ENCODE measurements around the gene ZNF264.

Gene ZNF264

DNA sequence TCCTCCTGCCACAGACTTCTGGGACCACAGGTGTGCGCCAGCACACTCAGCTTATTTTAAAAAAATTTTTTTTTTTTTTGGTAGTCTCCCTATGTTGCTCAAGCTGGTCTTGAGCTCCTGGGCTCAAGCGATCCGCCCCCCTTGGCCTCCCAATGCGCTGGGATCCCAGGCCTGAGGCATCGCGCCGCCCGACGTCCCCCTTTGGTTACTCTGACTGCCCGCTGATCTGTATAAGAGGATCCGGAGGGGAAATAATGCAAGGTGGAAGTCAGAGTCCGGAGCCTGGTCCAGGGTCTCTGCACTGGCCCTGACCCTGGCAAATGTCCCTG is 48.6 kb downstream of the ZNF264 start:
- Histone ChIP-seq H3K27me3 (replicated peaks; ENCODE audit: control insufficient read depth, insufficient read depth, low read length) (no peaks in the 10 kb centered on the region), H3K36me3 (ENCODE audit: control insufficient read depth, insufficient read depth, low read length) (peaks cover 5% of the 10 kb centered on the region), H3K4me3 (replicated peaks; ENCODE audit: low read depth, low read length) (peak overlapping the region; percentile 88)
- DNase-seq (ENCODE audit: extremely low read depth, insufficient read length): no peak
- TF ChIP-seq CTCF (IDR thresholded peaks at IDR 0.05; ENCODE audit: insufficient read depth, low read length, poor library complexity, severe bottlenecking): no peak

- H3K27me3 ChIP-seq (replicated peaks; ENCODE audit: control insufficient read depth, insufficient read depth, low read length): no peaks in the 10 kb centered on the region
- DNase-seq (ENCODE audit: extremely low read depth, insufficient read length): peak; percentile 94
- peaks cover 9% of the 10 kb centered on the region for H3K36me3 ChIP-seq (ENCODE audit: control insufficient read depth, insufficient read depth, low read length)
- H3K4me3 ChIP-seq (replicated peaks; ENCODE audit: low read depth, low read length): peak within 1 kb of the TSS; percentile 88
- TF ChIP-seq CTCF (IDR thresholded peaks at IDR 0.05; ENCODE audit: insufficient read depth, low read length, poor library complexity, severe bottlenecking): peak; percentile 5
Observed at GRCh38 chr19:57240311-57241090, 49.2 kb downstream of the ZNF264 start, which contains the start of gene ZNF805. ZNF805 (plus strand) TSS chr19:57240632; CDS start chr19:57240892, 260 bp downstream.

DNA sequence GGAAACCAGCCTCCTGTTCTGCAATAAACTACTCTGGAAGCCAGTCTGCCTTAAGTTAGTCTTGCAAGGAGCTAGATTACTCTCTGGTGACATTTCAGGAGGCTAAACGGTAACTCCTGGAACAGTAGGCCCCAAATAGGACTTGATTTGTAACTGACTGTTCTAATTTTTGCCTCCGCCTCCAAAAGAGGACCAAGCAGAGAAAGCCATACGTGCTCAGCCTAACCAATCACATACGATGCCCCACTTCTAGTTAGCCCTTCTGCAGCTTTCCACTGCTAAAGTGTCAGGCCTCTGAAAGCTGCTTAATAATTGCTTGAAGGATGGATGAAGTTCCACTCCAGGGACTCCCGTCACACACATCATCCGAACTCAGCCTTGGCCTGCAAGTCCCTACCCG is 49.9 kb downstream of the ZNF264 start:
- Histone ChIP-seq H3K27me3 (replicated peaks; ENCODE audit: control insufficient read depth, insufficient read depth, low read length) (no peaks in the 10 kb centered on the region), H3K4me3 (replicated peaks; ENCODE audit: low read depth, low read length) (peak overlapping the region; percentile 88), H3K36me3 (ENCODE audit: control insufficient read depth, insufficient read depth, low read length) (peaks cover 10% of the 10 kb centered on the region)
- no peak for DNase-seq (ENCODE audit: extremely low read depth, insufficient read length)
- no peak for TF ChIP-seq CTCF (IDR thresholded peaks at IDR 0.05; ENCODE audit: insufficient read depth, low read length, poor library complexity, severe bottlenecking)

DNA sequence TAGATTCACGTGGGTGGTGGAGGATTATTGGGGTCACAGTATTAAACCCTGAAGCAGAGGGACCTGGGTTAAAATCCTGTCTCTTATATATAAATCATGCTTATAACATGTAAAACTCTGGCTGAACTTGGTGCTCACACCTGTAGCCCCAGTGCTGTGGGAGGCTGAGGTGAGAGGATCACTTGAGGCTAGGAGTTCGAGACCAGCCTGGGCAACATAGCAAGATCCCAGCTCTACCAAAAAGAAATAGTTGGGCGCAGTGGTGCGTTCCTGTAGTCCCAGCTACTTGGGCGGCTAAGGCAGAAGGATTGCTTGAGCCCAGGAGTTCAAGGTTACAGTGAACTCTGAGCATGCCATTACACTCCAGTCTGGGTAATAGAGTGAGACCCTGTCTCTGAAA is 51.5 kb downstream of the ZNF264 start:
- TF ChIP-seq CTCF (IDR thresholded peaks at IDR 0.05; ENCODE audit: insufficient read depth, low read length, poor library complexity, severe bottlenecking): no peak

DNA sequence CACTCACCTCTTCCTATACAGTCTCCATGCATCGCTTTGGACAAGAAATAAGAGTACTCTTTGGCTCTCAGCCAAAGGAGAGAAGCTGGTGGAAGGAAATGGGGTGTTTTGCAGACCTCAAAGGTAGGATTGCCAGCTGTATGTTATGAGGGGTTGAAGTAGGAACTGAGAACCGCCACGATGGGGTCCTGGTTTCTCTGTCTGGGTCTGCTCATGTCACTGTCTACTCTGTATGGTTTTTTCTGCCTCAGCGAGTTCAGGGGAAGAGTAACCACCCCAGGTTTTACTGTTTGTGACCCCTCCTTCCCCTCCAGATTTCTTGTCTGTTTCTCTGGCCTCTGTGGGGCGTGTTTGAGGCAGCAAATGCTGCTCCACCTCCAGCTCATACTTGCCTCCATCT is 53.2 kb downstream of the ZNF264 start:
- H3K36me3 ChIP-seq (ENCODE audit: control insufficient read depth, insufficient read depth, low read length): peaks cover 22% of the 10 kb centered on the region
- H3K4me3 ChIP-seq (replicated peaks; ENCODE audit: low read depth, low read length): no peak overlapping the region
- no peak for TF ChIP-seq CTCF (IDR thresholded peaks at IDR 0.05; ENCODE audit: insufficient read depth, low read length, poor library complexity, severe bottlenecking)
- H3K27me3 ChIP-seq (replicated peaks; ENCODE audit: control insufficient read depth, insufficient read depth, low read length): no peaks in the 10 kb centered on the region
- no peak for DNase-seq (ENCODE audit: extremely low read depth, insufficient read length)

More for the DNA sequence above, 51.5 kb downstream of the ZNF264 start:
- no peaks in the 10 kb centered on the region for H3K27me3 ChIP-seq (replicated peaks; ENCODE audit: control insufficient read depth, insufficient read depth, low read length)
- peaks cover 15% of the 10 kb centered on the region for H3K36me3 ChIP-seq (ENCODE audit: control insufficient read depth, insufficient read depth, low read length)
- no peak for DNase-seq (ENCODE audit: extremely low read depth, insufficient read length)
- no peak overlapping the region for H3K4me3 ChIP-seq (replicated peaks; ENCODE audit: low read depth, low read length)

Measured in GM06990 (cell line).